ENCODE data around the gene C2orf15. TPM values are rescaled to one million over a fixed set of nuclear protein-coding genes. Genes with fewer than 3 reads are reported as not detected.

The C2orf15 gene
- total and polyA plus RNA-seq, 10 of the 15 experiments (the other 5 are each of a cell fraction or from before 2014, with no cell fraction given), result 1.4 to 3.4 (median 2.4) TPM

DNA sequence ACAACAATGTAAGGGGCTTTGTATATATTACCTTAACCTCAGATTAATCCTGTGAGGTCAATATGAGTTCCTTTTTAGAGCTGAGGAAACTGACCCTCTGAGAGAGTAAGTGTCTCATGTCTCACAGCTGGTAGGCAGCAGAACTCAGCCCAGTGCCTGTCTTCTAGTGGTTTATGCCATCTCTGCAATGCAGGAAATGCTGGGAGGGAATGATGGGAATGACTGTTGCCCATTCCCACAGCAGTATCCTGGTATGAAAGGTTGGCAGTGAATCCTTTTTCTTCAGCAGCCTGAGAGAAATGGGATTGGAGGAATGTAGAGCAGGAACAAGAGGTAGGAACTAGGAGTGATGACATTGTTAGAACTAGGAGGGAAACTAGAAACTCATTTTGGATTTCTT is 45.5 kb downstream of the C2orf15 start (continued):
- TF ChIP-seq, protein P1, sequence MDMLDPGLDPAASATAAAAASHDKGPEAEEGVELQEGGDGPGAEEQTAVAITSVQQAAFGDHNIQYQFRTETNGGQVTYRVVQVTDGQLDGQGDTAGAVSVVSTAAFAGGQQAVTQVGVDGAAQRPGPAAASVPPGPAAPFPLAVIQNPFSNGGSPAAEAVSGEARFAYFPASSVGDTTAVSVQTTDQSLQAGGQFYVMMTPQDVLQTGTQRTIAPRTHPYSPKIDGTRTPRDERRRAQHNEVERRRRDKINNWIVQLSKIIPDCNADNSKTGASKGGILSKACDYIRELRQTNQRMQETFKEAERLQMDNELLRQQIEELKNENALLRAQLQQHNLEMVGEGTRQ (IDR thresholded peaks at IDR 0.05; ENCODE audit: borderline replicate concordance, low read depth, low read length), result no peak
- TF ChIP-seq NBN (IDR thresholded peaks at IDR 0.05) (no peak), KDM1A (IDR thresholded peaks at IDR 0.05; ENCODE audit: borderline replicate concordance) (no peak)

DNA sequence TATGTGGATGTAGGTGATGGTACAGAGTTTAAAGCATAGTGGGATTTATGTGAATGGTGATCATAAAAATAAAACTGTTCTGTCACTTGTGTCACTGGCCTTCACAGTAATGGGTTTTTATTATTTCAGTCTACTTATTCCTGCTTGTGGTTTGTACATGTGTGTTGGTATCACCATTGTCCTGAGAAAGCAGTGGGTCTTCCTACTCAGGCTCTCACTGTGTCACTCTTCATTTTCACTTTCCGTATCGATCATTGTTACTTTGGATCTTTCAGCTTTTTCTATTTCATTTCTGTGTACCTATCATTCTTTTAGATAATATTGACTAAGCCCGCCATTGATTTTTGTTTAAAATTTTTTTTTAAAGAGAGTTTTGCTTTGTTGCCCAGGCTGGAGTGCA is 46.9 kb downstream of the C2orf15 start:
- no peak for DNase-seq (ENCODE audit: low read depth, low spot score)
- H3K27ac ChIP-seq (ENCODE audit: control insufficient read depth, insufficient read depth), result no peak overlapping the region
- H2AFZ ChIP-seq (ENCODE audit: control insufficient read depth, low read depth, low read length), result no peak overlapping the region
- H3K36me3 ChIP-seq (ENCODE audit: control insufficient read depth in 2 of 2, insufficient read depth in 2 of 2, low read length in 1 of 2), result peaks cover 0 to 7% of the 10 kb centered on the region in 2 experiments; a peak in 2 of 4 replicates
- no peak overlapping the region for H3K4me2 ChIP-seq (ENCODE audit: control insufficient read depth, insufficient read depth)
- intact Hi-C loops (cut with micrococcal nuclease; ENCODE audit: unreplicated experiment), result no loop called here
- no peak overlapping the region for H3K4me3 ChIP-seq
- H3K79me2 ChIP-seq (ENCODE audit: control insufficient read depth, insufficient read depth, low read length), result peaks cover 15% of the 10 kb centered on the region
- no peak overlapping the region for H3K9ac ChIP-seq (ENCODE audit: control insufficient read depth, insufficient read depth, low read length)
- no peak for FAIRE-seq
- ATAC-seq, result no peak
- in situ Hi-C loops (cut with MboI), result loop anchor here (25.0 kb wide), 1 partner anchor 299 kb away; the partner anchor contains the start of gene REV1
- no peaks in the 10 kb centered on the region for H4K20me1 ChIP-seq (ENCODE audit: control insufficient read depth, insufficient read depth)
- no peaks in the 10 kb centered on the region for H3K9me3 ChIP-seq (replicated peaks; ENCODE audit: control insufficient read depth, insufficient read depth, low read length)
- RAD21 ChIA-PET (ENCODE audit: unreplicated experiment), result no interaction called here
- SMC1A ChIA-PET (ENCODE audit: uncharacterized antibody, unreplicated experiment), result no interaction called here
- CTCF ChIA-PET, result interaction anchor here (0.7 to 1.2 kb wide), 3 partner anchors 12 to 1046 kb away, joined by 3 to 4 read pairs (median 4); no protein-coding TSS in a partner anchor
- BruUV-seq (replicated peaks), result no TSS peak
- no peaks in the 10 kb centered on the region for H3K4me1 ChIP-seq (ENCODE audit: control insufficient read depth, insufficient read depth, low read length)
- WGBS (ENCODE audit: insufficient coverage, insufficient replicate concordance, low lambda C conversion rate, missing lambda C conversion rate), result 96% methylated on average over 3 of the region's 3 CpGs
- H3K27me3 ChIP-seq (replicated peaks in 1 of 2; ENCODE audit: control insufficient read depth in 2 of 2, insufficient read depth in 2 of 2, low read length in 1 of 2), result no peaks in the 10 kb centered on the region
- POLR2A ChIA-PET, result no interaction called here
- TF ChIP-seq, protein P2, sequence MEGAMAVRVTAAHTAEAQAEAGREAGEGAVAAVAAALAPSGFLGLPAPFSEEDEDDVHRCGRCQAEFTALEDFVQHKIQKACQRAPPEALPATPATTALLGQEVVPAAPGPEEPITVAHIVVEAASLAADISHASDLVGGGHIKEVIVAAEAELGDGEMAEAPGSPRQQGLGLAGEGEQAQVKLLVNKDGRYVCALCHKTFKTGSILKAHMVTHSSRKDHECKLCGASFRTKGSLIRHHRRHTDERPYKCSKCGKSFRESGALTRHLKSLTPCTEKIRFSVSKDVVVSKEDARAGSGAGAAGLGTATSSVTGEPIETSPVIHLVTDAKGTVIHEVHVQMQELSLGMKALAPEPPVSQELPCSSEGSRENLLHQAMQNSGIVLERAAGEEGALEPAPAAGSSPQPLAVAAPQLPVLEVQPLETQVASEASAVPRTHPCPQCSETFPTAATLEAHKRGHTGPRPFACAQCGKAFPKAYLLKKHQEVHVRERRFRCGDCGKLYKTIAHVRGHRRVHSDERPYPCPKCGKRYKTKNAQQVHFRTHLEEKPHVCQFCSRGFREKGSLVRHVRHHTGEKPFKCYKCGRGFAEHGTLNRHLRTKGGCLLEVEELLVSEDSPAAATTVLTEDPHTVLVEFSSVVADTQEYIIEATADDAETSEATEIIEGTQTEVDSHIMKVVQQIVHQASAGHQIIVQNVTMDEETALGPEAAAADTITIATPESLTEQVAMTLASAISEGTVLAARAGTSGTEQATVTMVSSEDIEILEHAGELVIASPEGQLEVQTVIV (IDR thresholded peaks at IDR 0.05; ENCODE audit: borderline replicate concordance, partially characterized antibody), result no peak
- no peak for TF ChIP-seq POU2F2 (IDR thresholded peaks at IDR 0.05; ENCODE audit: borderline replicate concordance, low read depth, low read length)
- no peak for TF ChIP-seq CREM (IDR thresholded peaks at IDR 0.05; ENCODE audit: low read depth)
- TF ChIP-seq CEBPB (IDR thresholded peaks at IDR 0.05; ENCODE audit: borderline replicate concordance in 1 of 2, low read depth in 2 of 2, low read length in 2 of 2), result no peak
- TF ChIP-seq ZNF207 (IDR thresholded peaks at IDR 0.05; ENCODE audit: borderline replicate concordance), result no peak
- TF ChIP-seq NFYB (IDR thresholded peaks at IDR 0.05; ENCODE audit: insufficient read depth, low read depth, low read length), result no peak
- TF ChIP-seq, protein P3, sequence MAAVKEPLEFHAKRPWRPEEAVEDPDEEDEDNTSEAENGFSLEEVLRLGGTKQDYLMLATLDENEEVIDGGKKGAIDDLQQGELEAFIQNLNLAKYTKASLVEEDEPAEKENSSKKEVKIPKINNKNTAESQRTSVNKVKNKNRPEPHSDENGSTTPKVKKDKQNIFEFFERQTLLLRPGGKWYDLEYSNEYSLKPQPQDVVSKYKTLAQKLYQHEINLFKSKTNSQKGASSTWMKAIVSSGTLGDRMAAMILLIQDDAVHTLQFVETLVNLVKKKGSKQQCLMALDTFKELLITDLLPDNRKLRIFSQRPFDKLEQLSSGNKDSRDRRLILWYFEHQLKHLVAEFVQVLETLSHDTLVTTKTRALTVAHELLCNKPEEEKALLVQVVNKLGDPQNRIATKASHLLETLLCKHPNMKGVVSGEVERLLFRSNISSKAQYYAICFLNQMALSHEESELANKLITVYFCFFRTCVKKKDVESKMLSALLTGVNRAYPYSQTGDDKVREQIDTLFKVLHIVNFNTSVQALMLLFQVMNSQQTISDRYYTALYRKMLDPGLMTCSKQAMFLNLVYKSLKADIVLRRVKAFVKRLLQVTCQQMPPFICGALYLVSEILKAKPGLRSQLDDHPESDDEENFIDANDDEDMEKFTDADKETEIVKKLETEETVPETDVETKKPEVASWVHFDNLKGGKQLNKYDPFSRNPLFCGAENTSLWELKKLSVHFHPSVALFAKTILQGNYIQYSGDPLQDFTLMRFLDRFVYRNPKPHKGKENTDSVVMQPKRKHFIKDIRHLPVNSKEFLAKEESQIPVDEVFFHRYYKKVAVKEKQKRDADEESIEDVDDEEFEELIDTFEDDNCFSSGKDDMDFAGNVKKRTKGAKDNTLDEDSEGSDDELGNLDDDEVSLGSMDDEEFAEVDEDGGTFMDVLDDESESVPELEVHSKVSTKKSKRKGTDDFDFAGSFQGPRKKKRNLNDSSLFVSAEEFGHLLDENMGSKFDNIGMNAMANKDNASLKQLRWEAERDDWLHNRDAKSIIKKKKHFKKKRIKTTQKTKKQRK (IDR thresholded peaks at IDR 0.05; ENCODE audit: low read depth, low read length), result no peak
- no peak for TF ChIP-seq BACH1 (IDR thresholded peaks at IDR 0.05; ENCODE audit: borderline replicate concordance)
- TF ChIP-seq, protein P4, sequence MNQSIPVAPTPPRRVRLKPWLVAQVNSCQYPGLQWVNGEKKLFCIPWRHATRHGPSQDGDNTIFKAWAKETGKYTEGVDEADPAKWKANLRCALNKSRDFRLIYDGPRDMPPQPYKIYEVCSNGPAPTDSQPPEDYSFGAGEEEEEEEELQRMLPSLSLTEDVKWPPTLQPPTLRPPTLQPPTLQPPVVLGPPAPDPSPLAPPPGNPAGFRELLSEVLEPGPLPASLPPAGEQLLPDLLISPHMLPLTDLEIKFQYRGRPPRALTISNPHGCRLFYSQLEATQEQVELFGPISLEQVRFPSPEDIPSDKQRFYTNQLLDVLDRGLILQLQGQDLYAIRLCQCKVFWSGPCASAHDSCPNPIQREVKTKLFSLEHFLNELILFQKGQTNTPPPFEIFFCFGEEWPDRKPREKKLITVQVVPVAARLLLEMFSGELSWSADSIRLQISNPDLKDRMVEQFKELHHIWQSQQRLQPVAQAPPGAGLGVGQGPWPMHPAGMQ (IDR thresholded peaks at IDR 0.05; ENCODE audit: borderline replicate concordance), result no peak
- no peak for TF ChIP-seq YY1 (IDR thresholded peaks at IDR 0.05; ENCODE audit: low read depth, low read length)
